ACC112 (cell line): ENCODE measurements around the gene TTLL5.

Experiments used
- H2AFZ ChIP-seq: fragments of 200-600 bp; sonication (generic); one replicate; pipeline ENCODE4 v1.6.0; 2017; ENCODE audit warnings: antibody characterized with exemption, low read length; ENCODE audit not compliant: unreplicated experiment
- H3K27ac ChIP-seq: fragments of 200-600 bp; sonication (generic); 2 replicates; pipeline ENCODE4 v1.5.1; 2014; ENCODE audit warnings: low read depth, mild to moderate bottlenecking, antibody characterized with exemption, low read length, moderate library complexity
- H3K27me3 ChIP-seq: fragments of 200-600 bp; sonication (generic); 2 replicates; pipeline ENCODE4 v1.6.1; 2014; ENCODE audit warnings: mild to moderate bottlenecking, antibody characterized with exemption, low read length, moderate library complexity, mixed read lengths; ENCODE audit not compliant: insufficient read depth
- H3K36me3 ChIP-seq: fragments of 200-600 bp; sonication (generic); 2 replicates; pipeline ENCODE4 v1.6.1; 2016; ENCODE audit warnings: mild to moderate bottlenecking, antibody characterized with exemption, low read length, moderate library complexity, mixed read lengths; ENCODE audit not compliant: insufficient read depth
- H3K4me1 ChIP-seq: fragments of 200-600 bp; sonication (generic); one replicate; pipeline ENCODE4 v1.6.1; 2016; ENCODE audit warnings: low read length, mixed read lengths; ENCODE audit not compliant: insufficient read depth, unreplicated experiment, control insufficient read depth
- H3K4me3 ChIP-seq: fragments of 200-600 bp; sonication (generic); 2 replicates; pipeline ENCODE4 v1.5.1; 2014; ENCODE audit warnings: mild to moderate bottlenecking, low read depth, low read length
- H3K79me2 ChIP-seq: fragments of 200-600 bp; sonication (generic); one replicate; pipeline ENCODE4 v1.6.0; 2016; ENCODE audit warnings: low read length; ENCODE audit not compliant: control insufficient read depth, unreplicated experiment, insufficient read depth

Gene TTLL5

GRCh38 chr14:75877884-75878283, 216.8 kb downstream of the TTLL5 start:
- H3K36me3 ChIP-seq: peaks cover 3% of the 10 kb centered on the region; the same call in 1 of the 2 replicates
- no peaks in the 10 kb centered on the region for H3K79me2 ChIP-seq
- H3K27ac ChIP-seq: peak overlapping the region; percentile 94
- H3K4me3 ChIP-seq: no peak overlapping the region
- H3K27me3 ChIP-seq: no peaks in the 10 kb centered on the region
- H2AFZ ChIP-seq: peak overlapping the region; percentile 16
- H3K4me1 ChIP-seq: peaks cover 43% of the 10 kb centered on the region

DNA sequence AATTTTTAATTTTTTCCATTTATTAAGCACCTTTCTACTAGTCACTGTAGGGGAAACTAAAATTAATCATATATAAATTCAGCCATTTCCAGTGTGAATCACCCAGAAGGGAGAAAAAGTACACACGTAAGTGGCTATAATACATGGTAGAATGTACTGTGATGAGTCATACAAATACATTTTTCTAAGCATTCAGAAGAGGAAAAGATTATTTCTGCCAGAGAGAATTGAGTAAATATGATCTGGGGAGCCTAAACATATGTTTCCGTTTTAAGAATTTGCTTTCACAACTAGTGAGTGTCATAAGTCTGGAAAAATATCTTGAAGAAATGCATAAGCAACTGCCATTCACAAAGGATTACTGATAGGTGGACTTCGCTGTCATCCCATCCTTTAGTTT, 218.0 kb downstream of the TTLL5 start:
- Histone ChIP-seq H3K79me2 (no peaks in the 10 kb centered on the region), H3K36me3 (no peaks in the 10 kb centered on the region), H3K4me3 (peak overlapping the region; percentile 4; the same call in 1 of the 2 replicates), H2AFZ (no peak overlapping the region), H3K4me1 (peaks cover 55% of the 10 kb centered on the region), H3K27me3 (no peaks in the 10 kb centered on the region), H3K27ac (peak overlapping the region; percentile 94)

DNA sequence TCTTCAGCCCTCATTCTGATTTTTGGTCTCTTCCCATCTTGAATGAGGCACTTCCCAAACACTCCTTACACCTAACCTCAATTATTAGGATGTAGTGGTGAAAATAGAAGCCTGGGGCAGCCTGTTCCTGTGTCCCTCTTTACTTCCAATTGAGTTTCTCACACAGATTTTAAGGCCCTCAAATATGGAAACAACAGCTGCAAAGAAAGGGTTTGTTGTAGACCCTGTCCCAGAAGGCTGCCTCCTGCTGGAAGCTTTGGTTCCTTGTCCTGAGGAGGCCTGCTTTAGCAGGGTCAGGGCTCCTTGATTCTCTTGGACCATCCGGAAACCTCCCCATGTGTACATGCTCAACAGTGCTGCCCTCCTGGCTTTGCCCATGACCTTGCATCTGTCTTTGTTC, 219.5 kb downstream of the TTLL5 start:
- H3K27me3 ChIP-seq: no peaks in the 10 kb centered on the region
- H3K27ac ChIP-seq: no peak overlapping the region
- no peak overlapping the region for H2AFZ ChIP-seq
- H3K36me3 ChIP-seq: no peaks in the 10 kb centered on the region
- H3K79me2 ChIP-seq: no peaks in the 10 kb centered on the region
- H3K4me1 ChIP-seq: peaks cover 68% of the 10 kb centered on the region
- no peak overlapping the region for H3K4me3 ChIP-seq

- no peaks in the 10 kb centered on the region for H3K27me3 ChIP-seq
- no peaks in the 10 kb centered on the region for H3K79me2 ChIP-seq
- H3K4me3 ChIP-seq: no peak overlapping the region
- no peaks in the 10 kb centered on the region for H3K36me3 ChIP-seq
- no peak overlapping the region for H2AFZ ChIP-seq
- H3K27ac ChIP-seq: no peak overlapping the region
- H3K4me1 ChIP-seq: peaks cover 70% of the 10 kb centered on the region
Measured at GRCh38 chr14:75881994-75882393, 220.9 kb downstream of the TTLL5 start.

GRCh38 chr14:75884198-75884611, 223.2 kb downstream of the TTLL5 start:
- Histone ChIP-seq H3K4me1 (peaks cover 52% of the 10 kb centered on the region), H3K27ac (peak overlapping the region; percentile 94), H3K4me3 (no peak overlapping the region), H3K36me3 (peaks cover 2% of the 10 kb centered on the region; the same call in 1 of the 2 replicates), H2AFZ (no peak overlapping the region), H3K79me2 (no peaks in the 10 kb centered on the region), H3K27me3 (no peaks in the 10 kb centered on the region)

- peak overlapping the region; percentile 94 for H3K27ac ChIP-seq
- H3K4me1 ChIP-seq: peaks cover 42% of the 10 kb centered on the region
Measured at GRCh38 chr14:75885829-75886228, 224.8 kb downstream of the TTLL5 start.

GRCh38 chr14:75886636-75887348, 225.7 kb downstream of the TTLL5 start:
- no peaks in the 10 kb centered on the region for H3K79me2 ChIP-seq
- H3K27me3 ChIP-seq: no peaks in the 10 kb centered on the region
- peaks cover 3% of the 10 kb centered on the region; the same call in 1 of the 2 replicates for H3K36me3 ChIP-seq
- no peak overlapping the region for H2AFZ ChIP-seq
- H3K27ac ChIP-seq: peak overlapping the region; percentile 94
- H3K4me3 ChIP-seq: no peak overlapping the region; the same call in 1 of the 2 replicates
- H3K4me1 ChIP-seq: peaks cover 42% of the 10 kb centered on the region

More at GRCh38 chr14:75885829-75886228, 224.8 kb downstream of the TTLL5 start:
- Histone ChIP-seq H2AFZ (no peak overlapping the region), H3K27me3 (no peaks in the 10 kb centered on the region), H3K79me2 (no peaks in the 10 kb centered on the region), H3K4me3 (peak overlapping the region; percentile 43; the same call in 1 of the 2 replicates), H3K36me3 (peaks cover 3% of the 10 kb centered on the region; the same call in 1 of the 2 replicates)

DNA sequence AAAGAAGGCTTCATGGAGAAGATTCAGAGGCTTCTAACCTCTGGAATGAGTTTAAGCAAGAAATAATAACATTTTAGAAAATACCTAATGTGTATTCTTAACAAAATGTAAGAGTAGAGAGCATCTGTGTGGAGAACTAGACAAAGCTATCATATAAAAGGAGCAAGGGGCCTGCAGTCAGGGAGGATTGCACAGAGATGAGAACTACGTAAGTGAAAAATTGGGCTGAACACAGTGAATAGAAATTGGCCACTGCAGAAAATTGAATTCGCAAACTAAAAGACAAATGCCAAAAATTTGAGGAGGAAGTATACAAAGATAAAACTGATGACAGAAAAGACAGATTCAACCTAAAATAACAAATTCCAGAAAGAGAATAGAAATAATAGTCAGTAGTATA, 227.9 kb downstream of the TTLL5 start:
- Histone ChIP-seq H3K27me3 (no peaks in the 10 kb centered on the region), H3K4me3 (no peak overlapping the region), H3K79me2 (no peaks in the 10 kb centered on the region), H3K36me3 (peaks cover 3% of the 10 kb centered on the region; the same call in 1 of the 2 replicates), H3K27ac (no peak overlapping the region), H3K4me1 (peaks cover 30% of the 10 kb centered on the region), H2AFZ (no peak overlapping the region)

GRCh38 chr14:75896341-75896740, 235.3 kb downstream of the TTLL5 start:
- Histone ChIP-seq H3K4me1 (peaks cover 11% of the 10 kb centered on the region), H2AFZ (no peak overlapping the region), H3K79me2 (no peaks in the 10 kb centered on the region), H3K4me3 (no peak overlapping the region), H3K27me3 (no peaks in the 10 kb centered on the region), H3K27ac (no peak overlapping the region), H3K36me3 (no peaks in the 10 kb centered on the region)

DNA sequence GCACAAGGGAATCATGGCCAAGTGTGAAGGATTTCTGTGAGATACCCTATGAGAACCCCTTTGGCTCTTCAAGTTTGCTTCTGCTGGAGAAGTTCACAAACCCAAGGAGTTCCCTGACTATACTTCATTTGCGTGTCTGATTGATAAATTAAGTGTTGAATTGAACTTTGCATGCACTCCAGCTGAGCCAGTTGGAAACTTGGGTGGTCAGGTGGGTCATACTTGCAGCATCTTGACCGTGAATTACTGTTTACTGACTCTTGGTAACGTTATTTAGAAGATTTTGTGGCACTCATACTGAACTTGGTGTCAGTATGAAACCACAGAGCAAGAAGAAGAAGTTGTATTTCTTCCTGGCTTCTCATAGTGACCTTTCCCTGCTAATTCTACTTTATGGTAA, 243.3 kb downstream of the TTLL5 start:
- no peak overlapping the region for H2AFZ ChIP-seq
- peaks cover 8% of the 10 kb centered on the region for H3K4me1 ChIP-seq
- H3K27ac ChIP-seq: no peak overlapping the region
- no peaks in the 10 kb centered on the region for H3K27me3 ChIP-seq
- H3K36me3 ChIP-seq: no peaks in the 10 kb centered on the region
- no peaks in the 10 kb centered on the region for H3K79me2 ChIP-seq
- no peak overlapping the region for H3K4me3 ChIP-seq
